Brain pericyte (primary cell): Measurements from ENCODE around the gene RAVER1.

Experiments
- DNase-seq: peaks from one replicate; pipeline ENCODE4 v3.0.0-alpha.2; 2012; ENCODE audit warnings: low read depth, low spot score

Gene RAVER1

GRCh38 chr19:10270616-10271394 lies 62.5 kb downstream of the RAVER1 start, which contains the start of gene ICAM1:
ICAM1 (plus strand) TSS chr19:10271120; CDS start chr19:10271160, 40 bp downstream.
- no peak for DNase-seq

GRCh38 chr19:10270180-10270615 lies 63.1 kb downstream of the RAVER1 start:
- no peak for DNase-seq

GRCh38 chr19:10269333-10270179 lies 63.8 kb downstream of the RAVER1 start:
- DNase-seq, result no peak

- no peak for DNase-seq
Observed at GRCh38 chr19:10268071-10268470, 65.3 kb downstream of the RAVER1 start.

GRCh38 chr19:10266706-10267105 lies 66.6 kb downstream of the RAVER1 start:
- DNase-seq, result no peak
